ENCODE results near the gene PCDHGB1.
A peak's percentile ranks its signal among the peaks of the same experiment; 100 is the strongest.
"Not testable (repeated sequence)": the region's sequence is repeated elsewhere in the genome, so short reads cannot be mapped to it uniquely, and the experiment has no call there.

The PCDHGB1 gene

DNA sequence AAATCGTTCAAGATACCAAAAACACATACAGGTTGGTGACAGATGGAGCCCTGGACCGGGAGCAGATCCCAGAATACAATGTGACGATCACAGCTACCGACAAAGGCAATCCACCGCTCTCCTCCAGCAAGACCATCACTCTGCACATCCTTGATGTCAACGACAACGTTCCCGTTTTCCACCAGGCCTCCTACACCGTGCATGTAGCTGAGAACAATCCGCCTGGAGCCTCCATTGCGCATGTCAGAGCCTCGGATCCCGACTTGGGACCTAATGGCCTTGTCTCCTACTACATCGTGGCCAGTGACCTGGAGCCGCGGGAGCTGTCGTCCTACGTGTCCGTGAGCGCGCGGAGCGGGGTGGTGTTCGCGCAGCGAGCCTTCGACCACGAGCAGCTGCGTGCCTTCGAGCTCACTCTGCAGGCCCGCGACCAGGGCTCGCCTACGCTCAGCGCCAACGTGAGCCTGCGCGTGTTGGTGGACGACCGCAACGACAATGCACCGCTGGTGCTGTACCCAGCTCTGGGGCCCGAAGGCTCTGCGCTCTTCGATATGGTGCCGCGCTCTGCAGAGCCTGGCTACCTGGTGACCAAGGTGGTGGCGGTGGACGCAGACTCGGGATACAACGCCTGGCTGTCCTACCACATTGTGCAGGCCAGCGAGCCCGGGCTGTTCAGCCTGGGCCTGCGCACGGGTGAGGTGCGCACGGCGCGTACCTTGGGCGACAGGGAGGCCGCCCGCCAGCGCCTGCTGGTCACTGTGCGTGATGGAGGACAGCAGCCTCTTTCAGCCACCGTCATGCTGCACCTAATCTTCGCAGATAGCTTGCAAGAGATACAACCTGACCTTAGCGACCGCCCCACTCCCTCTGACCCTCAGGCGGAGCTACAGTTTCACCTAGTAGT is 21.9 kb downstream of the PCDHGB1 start:
- DNase-seq (ENCODE audit: insufficient read length) = no peak
- no peak for FAIRE-seq
- no peak for TF ChIP-seq POLR2AphosphoS5 (IDR thresholded peaks at IDR 0.05; ENCODE audit: low read depth, low read length)
- no peak for TF ChIP-seq TAF1 (IDR thresholded peaks at IDR 0.05; ENCODE audit: borderline replicate concordance, low read depth, low read length)
- no peak for TF ChIP-seq POLR2A (IDR thresholded peaks at IDR 0.05; ENCODE audit: low read depth, low read length)

DNA sequence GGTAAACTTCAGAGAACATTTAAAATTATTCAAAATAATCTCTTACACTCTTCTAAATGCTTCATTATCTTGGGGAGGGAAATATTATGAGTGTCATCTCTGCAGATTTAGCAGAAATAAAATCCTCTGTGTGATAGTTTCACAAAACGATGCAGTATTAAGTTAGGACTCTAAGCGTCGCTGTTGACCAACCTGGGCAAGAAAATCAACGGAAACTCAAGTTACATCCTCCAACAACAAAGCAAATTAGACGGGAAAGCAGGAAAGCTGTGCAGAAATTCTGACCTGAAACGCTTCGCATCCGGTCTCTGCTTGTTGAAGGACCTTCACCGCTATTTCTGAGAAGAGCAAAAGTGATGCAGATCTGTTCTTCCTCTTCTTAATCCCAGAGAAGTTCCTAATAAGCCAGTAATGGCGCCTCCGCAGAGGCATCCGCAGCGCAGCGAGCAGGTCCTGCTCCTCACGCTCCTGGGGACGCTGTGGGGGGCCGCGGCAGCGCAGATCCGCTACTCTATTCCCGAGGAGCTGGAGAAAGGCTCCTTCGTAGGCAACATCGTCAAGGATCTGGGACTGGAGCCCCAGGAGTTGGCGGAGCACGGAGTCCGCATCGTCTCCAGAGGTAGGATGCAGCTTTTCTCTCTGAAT is 23.9 kb downstream of the PCDHGB1 start, which contains the start of gene PCDHGA6:
TSS of gene PCDHGA6 (plus strand) at position 219 of the 645 bp plus-strand sequence. CDS start at position 412, 193 bp downstream.
- FAIRE-seq (no peak), DNase-seq (ENCODE audit: insufficient read length) (no peak)
- TF ChIP-seq POLR2AphosphoS5 (IDR thresholded peaks at IDR 0.05; ENCODE audit: low read depth, low read length) = no peak
- TF ChIP-seq TAF1 (IDR thresholded peaks at IDR 0.05; ENCODE audit: borderline replicate concordance, low read depth, low read length) = no peak
- no peak for TF ChIP-seq POLR2A (IDR thresholded peaks at IDR 0.05; ENCODE audit: low read depth, low read length)

DNA sequence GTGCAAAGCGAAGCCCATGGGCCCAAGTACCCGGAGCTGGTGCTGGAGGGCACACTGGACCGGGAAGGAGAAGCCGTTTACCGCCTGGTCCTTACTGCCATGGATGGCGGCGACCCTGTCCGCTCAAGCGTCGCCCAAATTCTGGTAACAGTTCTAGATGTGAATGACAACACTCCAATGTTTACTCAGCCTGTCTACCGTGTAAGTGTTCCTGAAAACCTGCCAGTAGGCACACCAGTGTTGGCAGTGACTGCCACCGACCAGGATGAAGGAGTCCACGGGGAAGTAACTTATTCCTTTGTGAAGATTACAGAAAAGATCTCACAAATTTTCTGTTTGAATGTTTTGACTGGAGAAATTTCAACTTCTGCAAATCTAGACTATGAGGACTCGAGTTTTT is 24.7 kb downstream of the PCDHGB1 start:
- DNase-seq (ENCODE audit: insufficient read length) (no peak), FAIRE-seq (no peak)
- TF ChIP-seq TAF1 (IDR thresholded peaks at IDR 0.05; ENCODE audit: borderline replicate concordance, low read depth, low read length) = no peak
- TF ChIP-seq POLR2A (IDR thresholded peaks at IDR 0.05; ENCODE audit: low read depth, low read length) = no peak
- no peak for TF ChIP-seq POLR2AphosphoS5 (IDR thresholded peaks at IDR 0.05; ENCODE audit: low read depth, low read length)

DNA sequence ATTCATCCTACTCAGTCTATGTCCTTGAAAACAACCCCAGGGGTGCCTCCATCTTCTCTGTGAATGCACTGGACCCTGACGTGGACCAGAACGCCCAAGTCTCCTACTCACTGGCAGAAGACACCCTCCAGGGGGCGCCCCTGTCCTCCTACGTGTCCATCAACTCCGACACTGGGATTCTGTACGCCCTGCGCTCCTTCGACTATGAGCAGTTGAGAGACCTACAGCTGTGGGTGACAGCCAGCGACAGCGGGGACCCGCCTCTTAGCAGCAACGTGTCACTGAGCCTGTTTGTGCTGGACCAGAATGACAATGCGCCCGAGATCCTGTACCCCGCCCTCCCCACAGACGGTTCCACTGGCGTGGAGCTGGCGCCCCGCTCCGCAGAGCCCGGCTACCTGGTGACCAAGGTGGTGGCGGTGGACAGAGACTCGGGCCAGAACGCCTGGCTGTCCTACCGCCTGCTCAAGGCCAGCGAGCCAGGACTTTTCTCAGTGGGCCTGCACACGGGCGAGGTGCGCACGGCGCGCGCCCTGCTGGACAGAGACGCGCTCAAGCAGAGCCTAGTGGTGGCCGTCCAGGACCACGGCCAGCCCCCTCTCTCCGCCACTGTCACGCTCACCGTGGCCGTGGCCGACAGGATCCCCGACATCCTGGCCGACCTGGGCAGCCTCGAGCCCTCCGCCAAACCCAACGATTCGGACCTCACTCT is 25.7 kb downstream of the PCDHGB1 start:
- FAIRE-seq; DNase-seq (ENCODE audit: insufficient read length): not testable (repeated sequence)

DNA sequence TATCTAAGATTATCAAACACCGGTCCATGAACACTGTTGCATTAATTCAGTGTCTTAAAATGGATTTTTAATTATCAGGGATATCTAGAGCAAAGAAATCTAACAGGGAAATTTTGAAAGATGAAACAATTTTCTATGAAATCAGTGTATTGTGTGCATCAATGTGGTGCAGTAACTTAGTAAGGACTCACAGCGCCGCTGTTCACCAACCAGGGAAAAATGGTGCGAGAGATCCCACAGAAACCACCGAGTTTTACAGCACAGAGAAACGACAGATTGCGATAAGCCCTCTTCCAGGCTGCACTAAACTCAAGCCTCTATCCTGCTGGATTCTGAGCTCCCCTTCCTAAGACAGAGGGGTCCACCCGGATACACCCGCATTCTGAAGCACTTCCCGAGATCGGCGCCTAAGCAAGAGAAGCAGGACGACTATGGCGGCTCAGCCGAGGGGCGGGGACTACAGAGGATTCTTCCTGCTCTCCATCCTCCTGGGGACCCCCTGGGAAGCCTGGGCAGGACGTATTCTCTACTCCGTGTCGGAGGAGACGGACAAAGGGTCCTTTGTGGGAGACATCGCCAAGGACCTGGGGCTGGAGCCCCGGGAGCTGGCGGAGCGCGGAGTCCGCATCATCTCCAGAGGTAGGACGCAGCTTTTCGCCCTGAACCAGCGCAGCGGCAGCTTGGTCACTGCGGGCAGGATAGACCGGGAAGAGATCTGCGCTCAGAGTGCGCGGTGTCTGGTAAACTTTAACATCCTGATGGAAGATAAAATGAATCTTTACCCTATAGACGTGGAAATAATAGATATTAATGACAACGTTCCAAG is 32.8 kb downstream of the PCDHGB1 start, which contains the start of gene PCDHGA7:
TSS of gene PCDHGA7 (plus strand) at position 274 of the 826 bp plus-strand sequence. CDS start at position 432, 158 bp downstream.
- FAIRE-seq (no peak), DNase-seq (ENCODE audit: insufficient read length) (no peak)
- no peak for TF ChIP-seq POLR2AphosphoS5 (IDR thresholded peaks at IDR 0.05; ENCODE audit: low read depth, low read length)
- no peak for TF ChIP-seq POLR2A (IDR thresholded peaks at IDR 0.05; ENCODE audit: low read depth, low read length)
- no peak for TF ChIP-seq TAF1 (IDR thresholded peaks at IDR 0.05; ENCODE audit: borderline replicate concordance, low read depth, low read length)

DNA sequence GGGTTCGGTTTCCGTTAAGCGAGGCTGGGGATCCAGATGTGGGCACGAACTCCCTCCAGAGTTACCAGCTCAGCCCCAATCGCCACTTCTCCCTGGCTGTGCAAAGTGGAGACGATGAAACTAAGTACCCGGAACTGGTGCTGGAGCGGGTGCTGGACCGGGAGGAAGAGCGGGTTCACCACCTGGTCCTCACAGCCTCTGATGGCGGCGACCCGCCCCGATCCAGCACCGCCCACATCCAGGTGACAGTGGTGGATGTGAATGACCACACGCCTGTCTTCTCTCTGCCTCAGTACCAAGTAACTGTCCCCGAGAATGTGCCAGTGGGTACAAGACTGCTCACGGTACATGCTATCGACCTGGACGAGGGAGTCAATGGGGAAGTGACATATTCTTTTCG is 33.4 kb downstream of the PCDHGB1 start:
- DNase-seq (ENCODE audit: insufficient read length) (no peak), FAIRE-seq (no peak)
- no peak for TF ChIP-seq POLR2AphosphoS5 (IDR thresholded peaks at IDR 0.05; ENCODE audit: low read depth, low read length)
- no peak for TF ChIP-seq TAF1 (IDR thresholded peaks at IDR 0.05; ENCODE audit: borderline replicate concordance, low read depth, low read length)
- no peak for TF ChIP-seq POLR2A (IDR thresholded peaks at IDR 0.05; ENCODE audit: low read depth, low read length)

DNA sequence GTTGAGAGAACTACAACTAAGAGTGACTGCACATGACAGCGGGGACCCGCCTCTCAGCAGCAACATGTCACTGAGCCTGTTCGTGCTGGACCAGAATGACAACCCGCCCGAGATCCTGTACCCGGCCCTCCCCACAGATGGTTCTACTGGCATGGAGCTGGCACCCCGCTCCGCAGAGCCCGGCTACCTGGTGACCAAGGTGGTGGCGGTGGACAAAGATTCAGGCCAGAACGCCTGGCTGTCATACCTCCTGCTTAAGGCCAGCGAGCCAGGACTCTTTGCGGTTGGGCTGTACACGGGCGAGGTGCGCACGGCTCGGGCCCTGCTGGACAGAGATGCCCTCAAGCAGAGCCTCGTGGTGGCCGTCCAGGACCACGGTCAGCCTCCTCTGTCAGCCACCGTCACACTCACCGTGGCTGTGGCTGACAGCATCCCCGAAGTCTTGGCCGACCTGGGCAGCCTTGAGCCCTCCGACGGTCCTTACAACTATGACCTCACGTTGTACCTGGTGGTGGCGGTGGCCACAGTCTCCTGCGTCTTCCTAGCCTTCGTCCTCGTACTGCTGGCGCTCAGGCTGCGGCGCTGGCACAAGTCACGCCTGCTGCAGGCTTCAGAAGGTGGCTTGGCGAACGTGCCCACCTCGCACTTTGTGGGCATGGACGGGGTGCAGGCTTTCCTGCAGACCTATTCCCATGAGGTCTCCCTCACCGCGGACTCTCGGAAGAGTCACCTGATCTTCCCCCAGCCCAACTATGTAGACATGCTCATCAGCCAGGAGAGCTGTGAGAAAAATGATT is 34.8 kb downstream of the PCDHGB1 start:
- FAIRE-seq = no peak
- no peak for TF ChIP-seq POLR2AphosphoS5 (IDR thresholded peaks at IDR 0.05; ENCODE audit: low read depth, low read length)
- TF ChIP-seq POLR2A (IDR thresholded peaks at IDR 0.05; ENCODE audit: low read depth, low read length) = no peak
- no peak for TF ChIP-seq TAF1 (IDR thresholded peaks at IDR 0.05; ENCODE audit: borderline replicate concordance, low read depth, low read length)
- no peak for DNase-seq (ENCODE audit: insufficient read length)

DNA sequence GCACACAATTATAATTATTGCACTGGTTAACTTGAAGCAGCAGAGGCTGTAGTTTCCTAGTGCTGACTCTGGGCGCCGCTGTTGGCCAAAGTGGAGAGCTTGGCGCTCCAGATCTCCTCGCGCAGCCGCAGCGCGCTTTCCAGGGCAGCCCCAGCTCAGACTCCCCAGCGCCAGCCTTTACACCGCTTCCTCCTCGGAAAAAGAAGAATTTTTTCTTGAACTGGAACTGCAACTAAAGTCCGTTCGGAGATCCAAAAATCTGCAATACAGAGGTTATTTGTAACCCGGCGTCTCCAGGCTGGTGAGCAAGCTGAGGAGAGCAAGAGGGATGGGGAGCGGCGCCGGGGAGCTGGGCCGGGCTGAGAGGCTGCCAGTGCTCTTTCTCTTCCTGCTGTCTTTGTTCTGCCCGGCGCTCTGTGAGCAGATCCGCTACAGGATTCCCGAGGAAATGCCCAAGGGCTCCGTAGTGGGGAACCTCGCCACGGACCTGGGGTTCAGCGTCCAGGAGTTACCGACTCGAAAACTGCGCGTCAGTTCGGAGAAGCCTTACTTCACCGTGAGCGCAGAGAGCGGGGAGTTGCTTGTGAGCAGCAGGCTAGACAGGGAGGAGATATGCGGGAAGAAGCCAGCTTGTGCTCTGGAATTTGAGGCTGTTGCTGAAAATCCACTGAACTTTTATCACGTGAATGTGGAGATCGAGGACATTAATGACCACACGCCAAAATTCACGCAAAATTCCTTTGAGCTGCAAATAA is 37.8 kb downstream of the PCDHGB1 start, which contains the start of gene PCDHGB4:
TSS of gene PCDHGB4 (plus strand) at position 142 of the 755 bp plus-strand sequence. CDS start at position 329, 187 bp downstream.
- FAIRE-seq = peak; percentile 82
- not testable (repeated sequence) for DNase-seq (ENCODE audit: insufficient read length)

DNA sequence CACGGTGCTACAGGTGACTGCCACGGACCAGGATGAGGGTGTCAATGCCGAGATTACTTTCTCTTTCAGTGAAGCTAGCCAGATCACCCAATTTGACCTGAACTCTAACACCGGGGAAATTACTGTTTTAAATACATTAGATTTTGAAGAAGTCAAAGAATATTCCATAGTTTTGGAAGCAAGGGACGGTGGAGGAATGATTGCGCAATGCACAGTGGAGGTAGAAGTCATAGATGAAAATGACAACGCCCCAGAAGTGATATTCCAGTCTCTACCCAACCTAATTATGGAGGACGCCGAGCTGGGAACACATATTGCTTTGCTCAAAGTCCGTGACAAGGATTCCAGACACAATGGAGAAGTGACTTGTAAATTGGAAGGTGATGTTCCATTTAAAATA is 38.8 kb downstream of the PCDHGB1 start:
- TF ChIP-seq TAF1 (IDR thresholded peaks at IDR 0.05; ENCODE audit: borderline replicate concordance, low read depth, low read length) (no peak), POLR2A (IDR thresholded peaks at IDR 0.05; ENCODE audit: low read depth, low read length) (no peak), POLR2AphosphoS5 (IDR thresholded peaks at IDR 0.05; ENCODE audit: low read depth, low read length) (no peak)
- FAIRE-seq (no peak), DNase-seq (ENCODE audit: insufficient read length) (no peak)
